Measurements from ENCODE around the gene CNTNAP1.

DNA sequence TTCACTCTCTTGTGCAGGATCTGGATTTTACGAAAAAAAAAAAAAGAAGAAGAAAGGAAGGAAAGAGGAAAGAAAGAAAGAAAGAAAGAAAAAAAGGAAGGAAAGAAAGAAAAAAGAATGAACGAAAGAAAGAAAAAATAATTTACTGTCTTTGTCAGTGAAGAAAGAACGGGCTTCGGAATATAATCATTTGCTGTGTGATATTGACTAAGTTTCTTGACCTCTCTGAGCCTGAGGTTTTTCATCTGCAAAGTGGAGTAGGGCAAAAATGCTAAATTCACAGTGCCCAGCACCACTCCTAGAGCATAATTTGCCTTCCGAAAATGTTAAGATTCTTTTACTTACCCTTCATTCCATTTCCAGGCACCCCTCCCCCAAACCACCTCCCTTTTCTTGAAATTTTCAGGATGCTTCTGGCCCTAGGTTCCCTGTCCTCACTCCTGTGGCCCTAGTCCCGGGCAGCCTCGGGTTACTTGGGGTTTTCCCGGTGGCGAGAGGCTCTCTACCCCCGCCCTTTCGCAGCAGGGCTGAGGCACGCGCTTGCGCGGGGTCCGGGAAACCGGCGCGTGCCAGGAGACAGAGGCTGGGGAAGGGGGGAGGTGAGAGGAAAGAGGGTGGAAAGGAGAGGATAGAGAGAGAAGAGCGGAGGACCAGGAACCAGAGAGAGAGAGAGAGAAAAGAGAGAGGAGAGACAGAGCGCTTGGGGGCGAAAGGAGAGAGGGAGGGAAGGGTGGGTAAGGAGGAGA, at the start of gene CNTNAP1:
- TF ChIP-seq, protein P1, sequence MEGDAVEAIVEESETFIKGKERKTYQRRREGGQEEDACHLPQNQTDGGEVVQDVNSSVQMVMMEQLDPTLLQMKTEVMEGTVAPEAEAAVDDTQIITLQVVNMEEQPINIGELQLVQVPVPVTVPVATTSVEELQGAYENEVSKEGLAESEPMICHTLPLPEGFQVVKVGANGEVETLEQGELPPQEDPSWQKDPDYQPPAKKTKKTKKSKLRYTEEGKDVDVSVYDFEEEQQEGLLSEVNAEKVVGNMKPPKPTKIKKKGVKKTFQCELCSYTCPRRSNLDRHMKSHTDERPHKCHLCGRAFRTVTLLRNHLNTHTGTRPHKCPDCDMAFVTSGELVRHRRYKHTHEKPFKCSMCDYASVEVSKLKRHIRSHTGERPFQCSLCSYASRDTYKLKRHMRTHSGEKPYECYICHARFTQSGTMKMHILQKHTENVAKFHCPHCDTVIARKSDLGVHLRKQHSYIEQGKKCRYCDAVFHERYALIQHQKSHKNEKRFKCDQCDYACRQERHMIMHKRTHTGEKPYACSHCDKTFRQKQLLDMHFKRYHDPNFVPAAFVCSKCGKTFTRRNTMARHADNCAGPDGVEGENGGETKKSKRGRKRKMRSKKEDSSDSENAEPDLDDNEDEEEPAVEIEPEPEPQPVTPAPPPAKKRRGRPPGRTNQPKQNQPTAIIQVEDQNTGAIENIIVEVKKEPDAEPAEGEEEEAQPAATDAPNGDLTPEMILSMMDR (IDR thresholded peaks at IDR 0.05; ENCODE audit: low read depth, low read length): no peak
- peak; percentile 9 for TF ChIP-seq POLR2A (IDR thresholded peaks at IDR 0.05; ENCODE audit: extremely low read depth, insufficient read length)

Data from NB4 (cell line).